Endothelial cell of umbilical vein (primary cell): ENCODE results near the gene ZC3H7A. TPM values are rescaled to one million over a fixed set of nuclear protein-coding genes. Genes with fewer than 3 reads are reported as not detected.

Experiments used
- BruUV-seq: library from RNA; stranded (reverse); fragments of 400-500 nt; replicated peaks from 2 replicates; lab custom pipeline; 2021; lab: Mats Ljungman, UMichigan
- CTCF ChIA-PET: fragments of 300-600, 350-600 bp; sonication (Branson Sonifier 250); formaldehyde crosslinking; loops from one replicate; lab custom pipeline; 2021; ENCODE audit warnings: antibody characterized with exemption, inconsistent platforms; lab: Charles Lee
- POLR2A ChIA-PET: fragments of 300-600, 350-600 bp; sonication (Branson Sonifier 250); formaldehyde crosslinking; loops from one replicate; lab custom pipeline; 2021; ENCODE audit warnings: antibody characterized with exemption, inconsistent platforms; lab: Charles Lee
- DNase-seq: peaks from one replicate; pipeline ENCODE4 v3.0.0-alpha.2; 2011; ENCODE audit warnings: low read depth, low spot score
- FAIRE-seq: peaks from 2 replicates; lab custom pipeline; 2011; peaks lifted over from hg19 to GRCh38; lab: Jason Lieb, UNC
- H2AFZ ChIP-seq: 2 replicates; pipeline ENCODE4 v1.6.0; 2012; ENCODE audit warnings: low read depth, low read length, control low read depth, inconsistent platforms
- H3K27ac ChIP-seq: 2 replicates; pipeline ENCODE4 v1.5.1; 2011; ENCODE audit warnings: low read depth, mild to moderate bottlenecking, control low read depth, low read length, moderate library complexity; ENCODE audit not compliant: insufficient read depth
- H3K27me3 ChIP-seq, 2 experiments: 2 replicates each; pipeline versions ENCODE4 v1.6.0 to v1.6.1; 2011; ENCODE audit warnings: low read length in 2 of 2, mixed read lengths in 1 of 2; ENCODE audit not compliant: control insufficient read depth in 2 of 2, insufficient read depth in 2 of 2
- H3K36me3 ChIP-seq, 2 experiments: 2 replicates in 1 of 2; 3 replicates in 1 of 2; pipeline ENCODE4 v1.5.1; 2011; ENCODE audit warnings: low read length in 2 of 2, mild to moderate bottlenecking in 1 of 2, moderate library complexity in 1 of 2; ENCODE audit not compliant: control insufficient read depth in 2 of 2, insufficient read depth in 2 of 2; ENCODE audit errors: extremely low read depth in 1 of 2
- H3K4me1 ChIP-seq: 3 replicates; pipeline ENCODE4 v1.5.1; 2011; ENCODE audit warnings: mild to moderate bottlenecking, low read length; ENCODE audit not compliant: control insufficient read depth, insufficient read depth; ENCODE audit errors: extremely low read depth
- H3K4me2 ChIP-seq: 2 replicates; pipeline ENCODE4 v1.6.1; 2011; ENCODE audit warnings: low read length, control low read depth, mixed read lengths; ENCODE audit not compliant: insufficient read depth
- H3K4me3 ChIP-seq, 3 experiments: fragments of 200-600 bp in 1 of 3; sonication (generic), shearing (Covaris generic) in 1 of 3; replicated peaks in 1 of 3; 2 replicates each; pipeline ENCODE4 v1.5.1; 2011 to 2016; ENCODE audit warnings: control low read depth in 3 of 3, low read length in 3 of 3, mild to moderate bottlenecking in 2 of 3, inconsistent platforms in 1 of 3, low read depth in 1 of 3, moderate library complexity in 1 of 3; ENCODE audit not compliant: insufficient read depth in 1 of 3
- H3K79me2 ChIP-seq: 2 replicates; pipeline ENCODE4 v1.6.0; 2012; ENCODE audit warnings: low read length, inconsistent platforms; ENCODE audit not compliant: control insufficient read depth, insufficient read depth
- H3K9ac ChIP-seq: replicated peaks from 2 replicates; pipeline ENCODE3; 2011; ENCODE audit warnings: low read length, control low read depth; ENCODE audit not compliant: insufficient read depth; ENCODE audit errors: extremely low read depth
- H3K9me1 ChIP-seq: replicated peaks from 3 replicates; pipeline ENCODE4 v1.6.0; 2011; ENCODE audit warnings: mild to moderate bottlenecking, low read length; ENCODE audit not compliant: control insufficient read depth, insufficient read depth; ENCODE audit errors: extremely low read depth
- H3K9me3 ChIP-seq: replicated peaks from 2 replicates; pipeline ENCODE4 v1.5.1; 2012; ENCODE audit warnings: low read length, inconsistent platforms; ENCODE audit not compliant: control insufficient read depth, insufficient read depth
- H4K20me1 ChIP-seq: replicated peaks from 2 replicates; pipeline ENCODE3; 2011; ENCODE audit warnings: mild to moderate bottlenecking, low read length; ENCODE audit not compliant: control insufficient read depth, insufficient read depth; ENCODE audit errors: extremely low read depth
- FOS ChIP-seq: IDR thresholded peaks from 2 replicates; pipeline ENCODE4 v1.6.1; 2011; ENCODE audit warnings: mild to moderate bottlenecking, low read length, moderate library complexity, borderline replicate concordance; ENCODE audit not compliant: insufficient read depth
- GATA2 ChIP-seq: IDR thresholded peaks from 2 replicates; pipeline ENCODE4 v1.7.0; 2011; ENCODE audit warnings: low read depth, mild to moderate bottlenecking, moderate library complexity, mixed read lengths, low read length; ENCODE audit not compliant: insufficient read length, insufficient read depth
- JUN ChIP-seq: IDR thresholded peaks from 2 replicates; pipeline ENCODE4 v1.6.1; 2011; ENCODE audit warnings: borderline replicate concordance, low read depth; ENCODE audit not compliant: insufficient read length, insufficient read depth
- MYC ChIP-seq: IDR thresholded peaks from one replicate; pipeline ENCODE4 v1.6.1; 2011; ENCODE audit warnings: mild to moderate bottlenecking, low read depth, low read length
- POLR2A ChIP-seq: IDR thresholded peaks from 2 replicates; pipeline ENCODE4 v1.6.1; 2012; ENCODE audit warnings: low read depth, mild to moderate bottlenecking, control low read depth, low read length
- POLR2AphosphoS5 ChIP-seq: IDR thresholded peaks from 2 replicates; pipeline ENCODE4 v1.6.1; 2012; ENCODE audit warnings: low read depth, mild to moderate bottlenecking, control low read depth, low read length, moderate library complexity; ENCODE audit not compliant: insufficient read depth
- dilution Hi-C: fragments of 300-500 bp; cut with MboI; formaldehyde crosslinking; loops from one replicate; pipeline ENCODE4 v1.15.0; 2019; ENCODE audit warnings: low sequenced_read_pairs; ENCODE audit not compliant: extremely low pct_ligation_motif_present
- intact Hi-C: fragments of 100-400 bp; cut with micrococcal nuclease; formaldehyde crosslinking; loops from one replicate; pipeline ENCODE4 v1.10.0; 2022
- polyA plus RNA-seq, 4 experiments: library from polyadenylated mRNA; depleted of rRNA in 3 of 4; stranded (reverse) in 3 of 4; unstranded in 1 of 4; fragments of >200 nt; gene quantifications; 2 replicates each; pipeline versions ENCODE4 v1.2.1 to v1.2.3, GENCODE V29; 2011 to 2012; ENCODE audit warnings: missing spikeins in 1 of 4
- total RNA-seq: library from RNA; stranded (reverse); gene quantifications from 2 replicates; pipeline ENCODE4 v1.2.3, GENCODE V29; 2021
- TF ChIP-seq, protein P1 (sequence below): IDR thresholded peaks from 2 replicates; pipeline ENCODE4 v1.6.1; 2011; ENCODE audit not compliant: insufficient read depth, insufficient read length
- TF ChIP-seq, protein P2 (sequence below), 2 donors: IDR thresholded peaks; 1 replicate in 1 of 2; 2 replicates in 1 of 2; pipeline ENCODE4 v1.5.1; 2011; ENCODE audit warnings: low read length in 2 of 2, mild to moderate bottlenecking in 2 of 2, moderate library complexity in 2 of 2, control low read depth in 1 of 2, inconsistent platforms in 1 of 2, low read depth in 1 of 2; ENCODE audit not compliant: insufficient read depth in 1 of 2; ENCODE audit errors: extremely low read depth in 1 of 2

Gene ZC3H7A
- total and polyA plus RNA-seq, 2 donors (not counting 3 experiments of a cell fraction or from before 2014, with no cell fraction given) = 44.1 to 78.0 TPM

DNA sequence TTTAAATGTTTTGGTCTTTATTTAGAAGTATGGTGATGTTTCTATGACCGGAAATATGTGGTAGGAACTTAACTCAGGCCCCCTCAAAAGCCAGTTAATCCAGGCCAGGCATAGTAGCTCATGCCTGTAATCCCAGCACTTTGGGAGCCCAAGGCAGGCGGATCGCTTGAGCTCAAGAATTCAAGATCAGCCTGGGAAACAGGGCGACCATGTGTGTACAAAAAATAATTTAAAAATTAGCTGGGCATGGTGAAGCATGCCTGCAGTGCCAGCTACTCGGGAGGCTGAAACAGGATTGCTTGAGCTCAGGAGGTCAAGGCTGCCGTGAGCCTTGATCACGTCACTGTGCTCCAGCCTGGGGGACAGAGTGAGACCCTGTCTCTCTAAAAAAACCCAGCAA lies 44.0 kb upstream of the ZC3H7A start:
- H3K4me3 ChIP-seq = no peak overlapping the region
- no peaks in the 10 kb centered on the region for H4K20me1 ChIP-seq
- H3K36me3 ChIP-seq = peaks cover 47 to 52% of the 10 kb centered on the region in 2 experiments
- H3K9me3 ChIP-seq = no peaks in the 10 kb centered on the region
- no peaks in the 10 kb centered on the region for H3K9me1 ChIP-seq
- H3K27ac ChIP-seq = no peak overlapping the region
- FAIRE-seq (no peak), DNase-seq (no peak)
- POLR2A ChIA-PET = no interaction called here
- no peak overlapping the region for H3K9ac ChIP-seq
- H3K4me2 ChIP-seq = no peak overlapping the region
- dilution Hi-C loops (no loop called here), intact Hi-C loops (no loop called here)
- H3K79me2 ChIP-seq = peaks cover 19% of the 10 kb centered on the region
- H2AFZ ChIP-seq = no peak overlapping the region
- TF ChIP-seq GATA2 = no peak
- TF ChIP-seq POLR2A = no peak
- TF ChIP-seq JUN = no peak
- no peak for TF ChIP-seq MYC
- TF ChIP-seq FOS = no peak
- TF ChIP-seq, protein P1, sequence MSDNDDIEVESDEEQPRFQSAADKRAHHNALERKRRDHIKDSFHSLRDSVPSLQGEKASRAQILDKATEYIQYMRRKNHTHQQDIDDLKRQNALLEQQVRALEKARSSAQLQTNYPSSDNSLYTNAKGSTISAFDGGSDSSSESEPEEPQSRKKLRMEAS = no peak
- TF ChIP-seq, protein P2, sequence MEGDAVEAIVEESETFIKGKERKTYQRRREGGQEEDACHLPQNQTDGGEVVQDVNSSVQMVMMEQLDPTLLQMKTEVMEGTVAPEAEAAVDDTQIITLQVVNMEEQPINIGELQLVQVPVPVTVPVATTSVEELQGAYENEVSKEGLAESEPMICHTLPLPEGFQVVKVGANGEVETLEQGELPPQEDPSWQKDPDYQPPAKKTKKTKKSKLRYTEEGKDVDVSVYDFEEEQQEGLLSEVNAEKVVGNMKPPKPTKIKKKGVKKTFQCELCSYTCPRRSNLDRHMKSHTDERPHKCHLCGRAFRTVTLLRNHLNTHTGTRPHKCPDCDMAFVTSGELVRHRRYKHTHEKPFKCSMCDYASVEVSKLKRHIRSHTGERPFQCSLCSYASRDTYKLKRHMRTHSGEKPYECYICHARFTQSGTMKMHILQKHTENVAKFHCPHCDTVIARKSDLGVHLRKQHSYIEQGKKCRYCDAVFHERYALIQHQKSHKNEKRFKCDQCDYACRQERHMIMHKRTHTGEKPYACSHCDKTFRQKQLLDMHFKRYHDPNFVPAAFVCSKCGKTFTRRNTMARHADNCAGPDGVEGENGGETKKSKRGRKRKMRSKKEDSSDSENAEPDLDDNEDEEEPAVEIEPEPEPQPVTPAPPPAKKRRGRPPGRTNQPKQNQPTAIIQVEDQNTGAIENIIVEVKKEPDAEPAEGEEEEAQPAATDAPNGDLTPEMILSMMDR (IDR thresholded peaks at IDR 0.05; ENCODE audit: extremely low read depth in 1 of 2, insufficient read depth in 1 of 2, low read depth in 1 of 2, low read length in 2 of 2) = no peak
- TF ChIP-seq POLR2AphosphoS5 = no peak
- peaks cover 10% of the 10 kb centered on the region for H3K4me1 ChIP-seq
- H3K27me3 ChIP-seq = no peaks in the 10 kb centered on the region
- CTCF ChIA-PET = interaction anchor here (0.9 to 1.3 kb wide), 4 partner anchors 24 to 309 kb away, joined by 3 to 6 read pairs (median 4); partner anchors contain the start of gene ZC3H7A
- no TSS peak for BruUV-seq
